ENCODE data around the gene MYEOV.

The MYEOV gene

GRCh38 chr11:69288883-69289242, 5.1 kb upstream of the MYEOV start:
- DNase-seq: no peak

- DNase-seq: no peak
Measured at GRCh38 chr11:69290806-69291205, 3.1 kb upstream of the MYEOV start.

GRCh38 chr11:69291459-69292110, 2.4 kb upstream of the MYEOV start:
- DNase-seq: no peak

- no peak for DNase-seq
Measured at GRCh38 chr11:69292221-69292648, 1.7 kb upstream of the MYEOV start.

GRCh38 chr11:69293087-69293486, 868 bp upstream of the MYEOV start:
- DNase-seq: no peak

- no peak for DNase-seq
Measured at GRCh38 chr11:69294571-69295078, 670 bp downstream of the MYEOV start.

GRCh38 chr11:69295079-69295994, 1.4 kb downstream of the MYEOV start:
- DNase-seq: no peak

- no peak for DNase-seq
Measured at GRCh38 chr11:69295995-69296889, 2.3 kb downstream of the MYEOV start.

GRCh38 chr11:69296890-69297786, 3.2 kb downstream of the MYEOV start:
- peak; percentile 30 for DNase-seq

- DNase-seq: no peak
Measured at GRCh38 chr11:69297787-69298266, 3.9 kb downstream of the MYEOV start.

GRCh38 chr11:69298267-69299022, 4.5 kb downstream of the MYEOV start:
- no peak for DNase-seq

GRCh38 chr11:69299023-69299461, 5.1 kb downstream of the MYEOV start:
- DNase-seq: no peak

- no peak for DNase-seq
Measured at GRCh38 chr11:69299572-69299971, 5.6 kb downstream of the MYEOV start.

- no peak for DNase-seq
Measured at GRCh38 chr11:69300120-69301060, 6.4 kb downstream of the MYEOV start.

GRCh38 chr11:69301081-69301454, 7.1 kb downstream of the MYEOV start:
- DNase-seq: no peak

GRCh38 chr11:69301455-69302401, 7.8 kb downstream of the MYEOV start:
- DNase-seq: no peak

GRCh38 chr11:69302447-69303020, 8.6 kb downstream of the MYEOV start:
- DNase-seq: no peak

- DNase-seq: no peak
Measured at GRCh38 chr11:69303427-69303826, 9.5 kb downstream of the MYEOV start.
